ENCODE data around the gene USP35.

- TF ChIP-seq, protein P1, sequence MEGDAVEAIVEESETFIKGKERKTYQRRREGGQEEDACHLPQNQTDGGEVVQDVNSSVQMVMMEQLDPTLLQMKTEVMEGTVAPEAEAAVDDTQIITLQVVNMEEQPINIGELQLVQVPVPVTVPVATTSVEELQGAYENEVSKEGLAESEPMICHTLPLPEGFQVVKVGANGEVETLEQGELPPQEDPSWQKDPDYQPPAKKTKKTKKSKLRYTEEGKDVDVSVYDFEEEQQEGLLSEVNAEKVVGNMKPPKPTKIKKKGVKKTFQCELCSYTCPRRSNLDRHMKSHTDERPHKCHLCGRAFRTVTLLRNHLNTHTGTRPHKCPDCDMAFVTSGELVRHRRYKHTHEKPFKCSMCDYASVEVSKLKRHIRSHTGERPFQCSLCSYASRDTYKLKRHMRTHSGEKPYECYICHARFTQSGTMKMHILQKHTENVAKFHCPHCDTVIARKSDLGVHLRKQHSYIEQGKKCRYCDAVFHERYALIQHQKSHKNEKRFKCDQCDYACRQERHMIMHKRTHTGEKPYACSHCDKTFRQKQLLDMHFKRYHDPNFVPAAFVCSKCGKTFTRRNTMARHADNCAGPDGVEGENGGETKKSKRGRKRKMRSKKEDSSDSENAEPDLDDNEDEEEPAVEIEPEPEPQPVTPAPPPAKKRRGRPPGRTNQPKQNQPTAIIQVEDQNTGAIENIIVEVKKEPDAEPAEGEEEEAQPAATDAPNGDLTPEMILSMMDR (conservative IDR thresholded peaks at IDR 0.05; ENCODE audit: low read depth, low read length) = no peak
- TF ChIP-seq EZH2 (IDR thresholded peaks at IDR 0.05; ENCODE audit: low read length, unreplicated experiment) = no peak
These were observed 72.6 kb downstream of the USP35 start for GRCh38 chr11:78261367-78261766.
